Measurements from ENCODE around the gene ERLEC1.

ERLEC1 gene

DNA sequence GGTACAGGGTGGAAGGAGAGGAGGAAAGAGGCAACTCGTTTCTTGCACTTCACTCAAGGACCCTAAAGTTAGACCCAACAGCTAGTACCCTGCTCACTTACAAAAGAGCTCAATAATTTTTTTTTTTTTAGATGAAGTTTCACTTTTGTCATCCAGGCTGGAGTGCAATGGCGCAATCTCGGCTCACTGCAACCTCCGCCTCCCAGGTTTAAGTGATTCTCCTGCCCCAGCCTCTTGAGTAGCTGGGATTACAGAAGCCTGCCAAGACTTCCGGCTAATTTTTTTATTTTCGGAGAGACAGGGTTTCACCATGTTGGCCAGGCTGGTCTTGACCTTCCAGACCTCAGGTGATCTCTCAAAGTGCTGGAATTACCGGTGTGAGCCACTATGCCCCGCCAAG lies 4.2 kb upstream of the ERLEC1 start:
- no peak for DNase-seq (ENCODE audit: low spot score)

DNA sequence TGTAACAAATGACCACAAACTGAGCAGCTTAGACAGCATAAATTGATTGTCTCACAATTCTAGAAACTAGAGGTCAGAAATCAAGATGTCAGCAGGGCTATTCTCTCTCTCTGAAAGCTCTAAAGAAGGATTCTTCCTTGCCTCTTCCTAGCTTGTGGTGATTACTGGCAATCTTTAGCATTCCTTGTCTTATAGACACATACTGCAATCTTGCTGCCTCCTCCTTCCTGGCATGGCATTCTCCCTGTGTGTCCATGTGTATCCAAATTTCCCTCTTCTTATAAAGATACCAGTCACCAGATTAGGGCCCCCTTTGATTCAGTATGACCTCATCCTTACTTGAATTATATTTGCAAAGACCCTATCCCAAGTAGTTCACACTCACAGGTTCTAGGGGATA lies 2.4 kb upstream of the ERLEC1 start:
- no peak for DNase-seq (ENCODE audit: low spot score)

DNA sequence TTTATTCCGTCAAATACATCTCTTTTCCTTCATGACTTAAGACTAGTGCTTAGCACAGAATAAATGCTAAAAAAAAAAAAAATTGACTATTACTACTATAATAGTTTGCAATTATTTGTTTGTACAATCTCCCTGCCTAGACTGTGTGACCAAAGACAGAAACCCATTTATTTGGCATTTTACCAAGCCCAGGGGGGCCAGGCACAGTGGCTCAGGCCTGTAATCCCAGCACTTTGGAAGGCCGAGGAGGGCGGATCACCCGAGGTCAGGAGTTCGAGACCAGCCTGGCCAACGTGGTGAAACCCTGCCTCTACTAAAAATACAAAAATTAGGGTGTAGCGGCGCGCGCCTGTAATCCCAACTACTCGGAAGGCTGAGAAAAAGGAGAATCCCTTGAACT lies 1.5 kb upstream of the ERLEC1 start:
- no peak for DNase-seq (ENCODE audit: low spot score)

GRCh38 chr2:53786352-53786704 lies 516 bp upstream of the ERLEC1 start:
- peak; percentile 55 for DNase-seq (ENCODE audit: low spot score)

DNA sequence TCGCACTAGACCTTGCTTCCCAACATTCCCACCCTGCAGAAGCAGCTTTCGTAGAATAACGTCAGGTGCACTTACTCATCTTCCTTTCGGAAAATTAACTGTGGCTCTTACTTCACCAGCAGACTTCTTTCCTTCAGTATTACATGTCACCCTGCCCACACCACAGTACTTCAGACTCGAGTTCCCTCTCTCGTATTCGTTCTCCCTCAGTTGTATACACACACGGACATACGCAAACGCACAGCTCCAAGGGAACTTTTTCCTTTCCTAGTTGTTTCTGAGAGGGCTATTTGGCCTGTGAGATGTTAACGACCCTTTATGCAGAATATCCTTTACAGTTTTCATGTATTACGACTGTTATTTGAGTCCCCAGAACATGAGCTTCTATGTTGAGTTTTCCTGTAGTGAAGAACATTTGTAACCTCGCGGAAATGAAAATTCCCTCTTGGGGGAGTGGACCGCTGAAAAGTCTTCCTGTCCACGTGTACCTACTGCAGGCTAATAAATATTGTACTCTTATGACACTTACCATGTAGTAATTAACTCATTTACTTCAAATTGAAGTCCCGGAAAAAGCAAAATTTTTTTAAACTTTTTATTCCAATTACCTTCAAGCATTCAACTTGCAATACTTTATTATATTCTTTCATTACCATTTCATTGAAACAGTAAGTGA lies 908 bp downstream of the ERLEC1 start:
- DNase-seq (ENCODE audit: low spot score), result peak; percentile 19

- DNase-seq (ENCODE audit: low spot score), result no peak
Observed at GRCh38 chr2:53793261-53793660, 6.4 kb downstream of the ERLEC1 start.

DNA sequence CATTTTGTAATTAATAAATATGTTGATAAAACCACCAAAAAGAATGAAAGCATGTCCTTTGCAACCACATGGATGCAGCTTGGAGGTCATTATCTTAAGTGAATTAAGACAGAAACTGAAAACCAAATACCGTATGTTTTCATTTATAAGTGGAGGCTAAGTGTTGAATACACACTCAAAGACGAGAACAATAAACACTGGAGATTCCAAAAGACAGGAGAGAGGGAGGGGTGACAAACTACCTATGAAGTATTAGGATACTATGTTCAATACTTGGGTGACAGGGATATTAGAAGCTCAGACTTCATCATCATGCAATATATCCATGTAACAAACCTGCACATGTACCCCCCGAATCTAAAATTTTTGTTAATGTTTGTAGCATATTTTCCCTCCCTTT lies 7.0 kb downstream of the ERLEC1 start:
- DNase-seq (ENCODE audit: low spot score), result no peak

DNA sequence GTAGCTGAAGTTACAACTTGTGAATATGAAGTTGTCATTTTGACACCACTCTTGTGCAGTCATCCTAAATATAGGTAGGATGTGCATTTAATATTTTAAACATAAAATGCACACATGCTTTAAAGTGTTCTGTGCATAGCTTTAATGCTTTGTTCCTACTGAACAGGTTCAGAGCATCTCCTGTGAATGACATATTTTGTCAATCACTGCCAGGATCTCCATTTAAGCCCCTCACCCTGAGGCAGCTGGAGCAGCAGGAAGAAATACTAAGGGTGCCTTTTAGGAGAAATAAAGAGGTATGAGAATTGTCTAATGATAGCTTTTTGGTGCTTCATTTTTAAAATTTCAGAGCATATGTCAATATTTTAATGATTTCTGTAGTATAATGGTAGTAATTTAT lies 14.7 kb downstream of the ERLEC1 start:
- no peak for DNase-seq (ENCODE audit: low spot score)

DNA sequence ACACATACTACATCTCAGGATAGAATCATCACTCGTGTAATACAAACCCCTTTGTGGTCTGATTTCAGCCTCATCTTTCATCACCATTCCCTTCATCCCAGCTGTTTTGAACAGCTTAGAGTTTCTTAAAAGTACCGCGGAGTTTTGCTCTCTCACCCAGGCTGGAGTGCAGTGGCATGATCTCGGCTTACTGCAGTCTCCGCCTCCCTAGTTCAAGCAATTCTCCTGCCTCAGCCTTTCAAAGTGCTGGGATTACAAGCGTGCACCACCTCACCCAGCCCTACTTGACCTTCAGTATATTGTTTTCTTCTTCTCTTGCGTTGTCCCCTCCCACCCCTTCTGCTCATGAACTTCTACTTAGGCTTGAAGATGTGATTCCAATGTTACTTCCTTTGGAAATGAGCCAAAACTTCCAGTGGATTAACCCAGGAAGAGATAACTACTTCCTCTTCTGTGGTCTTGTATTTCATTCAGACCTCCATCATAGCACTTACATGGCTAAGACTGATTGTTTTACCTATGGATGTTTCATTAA lies 15.8 kb downstream of the ERLEC1 start:
- DNase-seq (ENCODE audit: low spot score), result no peak

GRCh38 chr2:53811601-53812000 lies 24.8 kb downstream of the ERLEC1 start:
- no peak for DNase-seq (ENCODE audit: low spot score)

- no peak for DNase-seq (ENCODE audit: low spot score)
Observed at GRCh38 chr2:53813151-53813550, 26.3 kb downstream of the ERLEC1 start.

DNA sequence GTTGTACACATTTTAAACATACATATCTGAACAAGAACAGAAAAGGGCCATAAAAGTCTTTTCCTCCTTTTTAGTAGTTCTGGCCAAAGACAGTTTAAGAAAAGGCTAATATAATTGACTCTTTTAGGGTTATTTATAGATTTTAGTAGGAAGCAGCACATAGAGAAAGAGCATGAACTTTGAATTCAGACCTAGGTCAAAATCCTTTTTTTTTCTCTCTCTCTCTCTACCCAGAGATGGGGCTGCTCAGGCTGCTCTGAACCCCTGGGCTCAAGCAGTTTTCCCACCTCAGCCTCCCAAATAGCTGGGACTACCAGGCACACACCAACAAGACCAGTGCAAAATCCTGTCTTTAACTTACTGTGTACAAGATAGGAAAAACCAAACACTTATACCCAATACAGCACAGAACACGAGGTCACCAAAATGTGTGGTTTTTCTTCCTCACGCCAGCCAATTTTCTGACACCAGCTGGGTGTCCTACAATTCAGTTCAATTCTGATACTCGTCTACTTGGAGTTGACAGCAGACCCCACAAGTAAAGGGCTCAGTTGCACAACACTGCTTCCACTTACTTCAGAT lies 32.1 kb downstream of the ERLEC1 start:
- no peak for DNase-seq (ENCODE audit: low spot score)

- DNase-seq (ENCODE audit: low spot score), result no peak
Observed at GRCh38 chr2:53819634-53820033, 32.8 kb downstream of the ERLEC1 start.

DNA sequence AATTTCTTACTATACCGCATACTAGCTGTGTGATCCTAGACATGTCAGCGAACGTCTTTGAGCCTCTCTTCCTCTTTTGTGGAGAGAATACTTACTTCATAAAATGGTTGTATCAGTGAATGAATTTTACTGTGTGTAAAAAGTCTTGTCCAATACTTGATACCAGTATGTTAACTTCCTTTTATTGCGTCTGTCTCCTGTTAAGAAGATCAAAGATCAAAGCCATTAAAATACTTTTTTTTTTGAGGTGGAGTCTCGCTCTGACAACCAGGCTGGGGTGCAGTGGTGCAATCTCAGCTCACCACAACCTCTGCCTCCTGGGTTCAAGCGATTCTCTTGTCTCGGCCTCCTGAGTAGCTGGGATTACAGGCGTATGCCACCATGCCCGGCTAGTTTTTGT lies 33.2 kb downstream of the ERLEC1 start:
- DNase-seq (ENCODE audit: low spot score), result no peak

GRCh38 chr2:53820711-53821110 lies 33.9 kb downstream of the ERLEC1 start:
- no peak for DNase-seq (ENCODE audit: low spot score)

GRCh38 chr2:53821810-53822209 lies 35.0 kb downstream of the ERLEC1 start:
- DNase-seq (ENCODE audit: low spot score), result no peak

GRCh38 chr2:53823639-53824038 lies 36.8 kb downstream of the ERLEC1 start:
- peak; percentile 50 for DNase-seq (ENCODE audit: low spot score)

DNA sequence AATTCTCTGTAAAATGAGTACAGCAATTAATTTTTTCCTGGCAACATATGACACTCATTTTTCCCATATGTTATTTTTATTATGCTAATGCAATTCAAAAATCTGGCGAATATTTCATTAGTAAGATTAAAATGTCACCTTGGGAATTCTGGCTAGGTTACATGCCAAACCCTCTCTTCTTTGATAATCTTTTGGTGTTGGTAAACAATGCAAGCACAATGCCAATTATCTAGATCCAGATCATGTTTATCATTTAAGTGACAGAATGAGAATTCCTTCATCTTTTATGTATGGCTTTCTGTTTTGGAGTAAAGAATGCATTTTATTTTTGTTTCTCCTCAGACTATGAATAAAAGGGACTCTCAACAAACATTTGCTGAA lies 39.2 kb downstream of the ERLEC1 start:
- DNase-seq (ENCODE audit: low spot score), result no peak

GRCh38 chr2:53826587-53827397 lies 39.9 kb downstream of the ERLEC1 start:
- no peak for DNase-seq (ENCODE audit: low spot score)

- no peak for DNase-seq (ENCODE audit: low spot score)
Observed at GRCh38 chr2:53827398-53828175, 40.7 kb downstream of the ERLEC1 start.

DNA sequence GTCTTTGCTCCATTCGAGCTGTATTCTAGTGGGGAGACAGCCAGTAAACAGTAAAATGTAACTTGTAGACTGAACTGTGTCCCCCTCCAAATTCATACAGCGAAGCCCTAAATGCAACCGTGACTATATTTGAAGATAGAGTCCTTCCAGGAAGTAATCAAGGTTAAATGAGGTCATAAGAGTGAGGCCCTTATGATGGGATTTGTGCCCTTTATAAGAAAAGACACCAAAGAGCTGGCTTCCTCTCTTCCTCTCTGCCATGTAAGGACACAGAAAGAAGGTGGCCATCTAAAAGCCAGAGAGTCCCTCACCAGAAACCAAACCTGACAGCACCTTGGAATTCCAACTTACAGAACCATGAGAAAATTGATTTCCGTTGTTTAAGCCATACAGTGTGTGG lies 41.5 kb downstream of the ERLEC1 start:
- no peak for DNase-seq (ENCODE audit: low spot score)

DNA sequence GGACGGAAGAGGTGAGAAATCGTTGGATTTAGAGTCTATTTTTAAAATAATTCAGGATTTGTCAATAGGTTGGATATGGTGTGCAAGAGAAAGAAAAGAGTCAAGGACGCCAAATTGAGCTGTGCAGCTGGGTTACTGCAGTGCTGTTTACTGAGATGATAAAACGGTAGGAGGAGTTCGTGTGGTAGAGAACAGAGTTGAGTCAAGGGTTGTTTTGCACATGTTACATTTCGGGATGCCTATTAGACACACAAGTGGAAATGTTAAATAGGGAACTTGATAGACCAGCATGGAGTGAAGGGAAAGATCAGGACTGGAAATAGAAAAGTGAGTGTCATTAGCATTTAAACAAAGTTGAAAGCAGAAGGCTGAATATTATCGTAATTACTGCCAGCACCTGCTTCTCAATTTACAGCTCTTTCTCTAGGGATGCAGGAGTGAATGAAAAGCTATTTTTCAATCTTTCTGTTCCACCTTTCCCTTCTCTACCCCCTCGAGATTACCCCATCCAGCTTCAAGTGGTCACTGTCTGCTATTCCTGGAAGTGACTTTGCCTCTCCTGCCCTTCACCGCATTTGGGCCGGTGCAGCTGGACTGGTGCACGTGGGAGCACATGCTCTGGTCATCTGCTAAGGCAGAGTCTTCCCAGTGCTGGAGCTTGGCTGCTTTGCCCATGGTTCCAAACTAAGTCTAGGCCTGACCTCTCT lies 42.6 kb downstream of the ERLEC1 start:
- no peak for DNase-seq (ENCODE audit: low spot score)

All from hematopoietic multipotent progenitor cell treated with erythropoietin and hydrocortisone succinate and interleukin-3 and kit ligand, for 15 days (in vitro differentiated cells).